GM12891 (cell line): ENCODE data around the gene NKAPL.

Experiments
- DNase-seq: peaks from one replicate; pipeline ENCODE4 v3.0.0; 2011; ENCODE audit warnings: low spot score; ENCODE audit not compliant: insufficient read length
- FAIRE-seq: peaks from 2 replicates; lab custom pipeline; 2011; peaks lifted over from hg19 to GRCh38; lab: Jason Lieb, UNC
- PAX5 ChIP-seq: IDR thresholded peaks from 2 replicates; pipeline ENCODE4 v1.6.1; 2011; ENCODE audit warnings: low read length, moderate library complexity, mild to moderate bottlenecking; ENCODE audit not compliant: insufficient read depth, severe bottlenecking
- POLR2A ChIP-seq: IDR thresholded peaks from 2 replicates; pipeline ENCODE4 v1.6.1; 2011; ENCODE audit warnings: low read depth, low read length, control low read depth
- POLR2AphosphoS5 ChIP-seq: IDR thresholded peaks from 2 replicates; pipeline ENCODE4 v1.6.1; 2011; ENCODE audit warnings: low read depth, low read length, control low read depth
- POU2F2 ChIP-seq: IDR thresholded peaks from 2 replicates; pipeline ENCODE4 v1.6.1; 2011; ENCODE audit warnings: low read depth, mild to moderate bottlenecking, control low read depth, low read length, moderate library complexity
- SPI1 ChIP-seq: IDR thresholded peaks from 2 replicates; pipeline ENCODE4 v1.6.1; 2011; ENCODE audit warnings: low read depth, low read length, control low read depth
- TAF1 ChIP-seq: IDR thresholded peaks from 2 replicates; pipeline ENCODE4 v1.6.1; 2011; ENCODE audit warnings: low read depth, low read length, control low read depth

Gene NKAPL

GRCh38 chr6:28220257-28221133 lies 38.6 kb upstream of the NKAPL start:
- TF ChIP-seq POLR2AphosphoS5 (0 out of 2 replicates have a peak, but pooled peaks have one; percentile 25), POU2F2 (peak; percentile 67; the same call in 1 of the 2 replicates), SPI1 (no peak), PAX5 (no peak), POLR2A (peak; percentile 56; the same call in 1 of the 2 replicates), TAF1 (no peak)
- DNase-seq: no peak
- FAIRE-seq: peak; percentile 57

- no peak for TF ChIP-seq PAX5
- peak; percentile 19; the same call in 1 of the 2 replicates for TF ChIP-seq SPI1
- no peak for FAIRE-seq
- no peak for DNase-seq
Measured at GRCh38 chr6:28224131-28225055, 34.7 kb upstream of the NKAPL start.

- DNase-seq (peak; percentile 50), FAIRE-seq (peak; percentile 85)
- TF ChIP-seq POLR2A: peak; percentile 93
- peak; percentile 72 for TF ChIP-seq POU2F2
- TF ChIP-seq SPI1: peak; percentile 18; the same call in 1 of the 2 replicates
- no peak for TF ChIP-seq PAX5
- TF ChIP-seq TAF1: peak; percentile 97
- peak; percentile 91 for TF ChIP-seq POLR2AphosphoS5
Measured at GRCh38 chr6:28225056-28225834, 33.9 kb upstream of the NKAPL start, which contains the start of gene ZSCAN9. ZSCAN9 (plus strand) TSS chr6:28225275; CDS start chr6:28227085, 1,810 bp downstream.

- DNase-seq: no peak
- no peak for TF ChIP-seq PAX5
- TF ChIP-seq TAF1: no peak
- no peak for TF ChIP-seq POU2F2
- no peak for TF ChIP-seq POLR2AphosphoS5
- no peak for TF ChIP-seq SPI1
- TF ChIP-seq POLR2A: no peak
- no peak for FAIRE-seq
Measured at GRCh38 chr6:28226460-28226859, 32.6 kb upstream of the NKAPL start.

- DNase-seq (no peak), FAIRE-seq (no peak)
- TF ChIP-seq POLR2AphosphoS5 (no peak), POU2F2 (no peak), SPI1 (no peak), PAX5 (no peak), POLR2A (no peak), TAF1 (no peak)
Measured at GRCh38 chr6:28232785-28233184, 26.3 kb upstream of the NKAPL start.

- DNase-seq (no peak), FAIRE-seq (no peak)
- TF ChIP-seq SPI1 (0 out of 2 replicates have a peak, but pooled peaks have one; percentile 27), TAF1 (no peak)
Measured at GRCh38 chr6:28235912-28236452, 23.1 kb upstream of the NKAPL start.

- FAIRE-seq: no peak
- no peak for DNase-seq
Measured at GRCh38 chr6:28239636-28240035, 19.5 kb upstream of the NKAPL start.

GRCh38 chr6:28240471-28240870 lies 18.6 kb upstream of the NKAPL start:
- TF ChIP-seq SPI1 (no peak), POLR2A (no peak), TAF1 (no peak), POLR2AphosphoS5 (no peak), PAX5 (no peak), POU2F2 (no peak)
- FAIRE-seq: no peak
- DNase-seq: no peak

More at GRCh38 chr6:28239636-28240035, 19.5 kb upstream of the NKAPL start:
- no peak for TF ChIP-seq POLR2A
- TF ChIP-seq POU2F2: no peak
- no peak for TF ChIP-seq POLR2AphosphoS5
- TF ChIP-seq PAX5: no peak
- TF ChIP-seq TAF1: no peak
- TF ChIP-seq SPI1: no peak

GRCh38 chr6:28243946-28244345 lies 15.2 kb upstream of the NKAPL start:
- no peak for DNase-seq
- TF ChIP-seq POU2F2 (no peak), TAF1 (no peak)
- FAIRE-seq: no peak
